ENCODE results near the gene FAM131A. TPM values are rescaled to one million over a fixed set of nuclear protein-coding genes. Genes with fewer than 3 reads are reported as not detected.
A peak's percentile ranks its signal among the peaks of the same experiment; 100 is the strongest.

Gene FAM131A
- total and polyA plus RNA-seq, 9 of the 15 experiments (the other 6 are each of a cell fraction or from before 2014, with no cell fraction given) = 0.48 to 11.1 (median 4.3) TPM

- Histone ChIP-seq H2AFZ (ENCODE audit: low read depth, low read length) (0 out of 2 replicates have a peak within 1 kb of the TSS, but pooled peaks have one; percentile 45), H3K4me2 (ENCODE audit: insufficient read depth, low read length) (no peak within 1 kb of the TSS), H4K20me1 (replicated peaks; ENCODE audit: control insufficient read depth, insufficient read depth, low read length) (0 out of 2 replicates have a peak, but pooled peaks cover 3% of the 10 kb centered on the region), H3K4me1 (replicated peaks in 1 of 2; ENCODE audit: control insufficient read depth in 2 of 2, insufficient read depth in 2 of 2, low read length in 2 of 2) (peaks cover 5 to 34% of the 10 kb centered on the region in 2 experiments; a peak in 4 of 5 replicates), H3K9me3 (replicated peaks; ENCODE audit: control insufficient read depth, insufficient read depth, low read depth, low read length) (no peaks in the 10 kb centered on the region), H3K27ac (ENCODE audit: extremely low read depth, low read depth, low read length) (no peak within 1 kb of the TSS), H3K4me3 (peak within 1 kb of the TSS; percentile 35), H3K9me1 (ENCODE audit: control insufficient read depth, insufficient read depth, low read length) (no peaks in the 10 kb centered on the region), H3K9ac (ENCODE audit: insufficient read depth in 1 of 2, low read depth in 2 of 2, low read length in 2 of 2) (peak within 1 kb of the TSS in 1 of 2 experiments; percentile 51; a peak in 1 of 4 replicates), H3K79me2 (ENCODE audit: control insufficient read depth, insufficient read depth, low read length) (no peaks in the 10 kb centered on the region), H3K27me3 (ENCODE audit: control insufficient read depth in 2 of 2, insufficient read depth in 2 of 2, low read length in 2 of 2) (peaks cover 18 to 36% of the 10 kb centered on the region in 2 experiments), H3K36me3 (ENCODE audit: control insufficient read depth, insufficient read depth, low read length) (no peaks in the 10 kb centered on the region)
- DNase-seq (ENCODE audit: extremely low read depth in 1 of 4, low spot score in 3 of 4) (no peak), ATAC-seq (peak; percentile 9; the same call in 2 of the 3 replicates), FAIRE-seq (no peak)
- intact Hi-C loops (cut with micrococcal nuclease) = loop anchor here (10.0 kb wide), 2 partner anchors 335 to 395 kb away; partner anchors contain the start of gene MAGEF1
- TF ChIP-seq ZNF586 (CRISPR knock-in tag; conservative IDR thresholded peaks at IDR 0.05) (no peak), ZNF133 (CRISPR knock-in tag; IDR thresholded peaks at IDR 0.05) (no peak), ZNF134 (CRISPR knock-in tag; conservative IDR thresholded peaks at IDR 0.05) (no peak), RAD21 (CRISPR knock-in tag; conservative IDR thresholded peaks at IDR 0.05 in 1 of 2, IDR thresholded peaks at IDR 0.05 in 1 of 2) (no peak), ZNF263 (CRISPR knock-in tag; IDR thresholded peaks at IDR 0.05; ENCODE audit: borderline replicate concordance) (peak; percentile 76), PHF8 (IDR thresholded peaks at IDR 0.05; ENCODE audit: borderline replicate concordance, low read length) (no peak), ZBTB7A (IDR thresholded peaks at IDR 0.05; ENCODE audit: borderline replicate concordance, control insufficient read depth, low read depth, low read length) (peak; percentile 26; the same call in 1 of the 2 replicates), PCBP1 (IDR thresholded peaks at IDR 0.05; ENCODE audit: low read depth, low read length, poor library complexity, severe bottlenecking) (peak; percentile 21), GATAD2B (IDR thresholded peaks at IDR 0.05; ENCODE audit: borderline replicate concordance) (no peak)
- 77% methylated on average over 6 of the region's 71 CpGs for WGBS (ENCODE audit: insufficient coverage, low coverage, missing lambda C conversion rate)
- ChIA-PET POLR2A (no interaction called here), CTCF (ENCODE audit: low intra/inter-chr PET ratio) (no interaction called here)
- no TSS peak for BruUV-seq (replicated peaks)
- in situ Hi-C loops (cut with MboI) = no loop called here
Measured at GRCh38 chr3:184379358-184380184, 42.2 kb downstream of the FAM131A start, which contains the start of gene CHRD. Gene CHRD, plus strand, starts transcription at chr3:184380054. Its CDS starts 265 bp downstream, at chr3:184380319.
